ENCODE results near the gene TSPAN17.

GRCh38 chr5:176702671-176703641, 55.7 kb downstream of the TSPAN17 start:
- TF ChIP-seq CTCF (conservative IDR thresholded peaks at IDR 0.05) (no peak), ZFX (IDR thresholded peaks at IDR 0.05) (no peak)
